GM12878 (cell line): ENCODE data around the gene MPRIP. TPM values are rescaled to one million over a fixed set of nuclear protein-coding genes. Genes with fewer than 3 reads are reported as not detected.

Experiments
- ATAC-seq: fragments of 200-7000 bp; cut with Tn5 transposase; 3 replicates; pipeline ENCODE4 v1.9.1; 2020; ENCODE audit warnings: mild to moderate bottlenecking, moderate library complexity
- BruUV-seq: library from RNA; stranded (reverse); fragments of 400-500 nt; replicated peaks from 2 replicates; lab custom pipeline; 2021; lab: Mats Ljungman, UMichigan
- CTCF ChIA-PET: fragments of 300-600 bp; sonication (Branson Sonifier 250); formaldehyde crosslinking; extraction: SDS; loops from one replicate; lab custom pipeline; 2021; ENCODE audit warnings: inconsistent platforms; lab: Yijun Ruan, JAX
- POLR2A ChIA-PET: fragments of 350-600 bp; formaldehyde crosslinking; extraction: SDS; loops from one replicate; lab custom pipeline; 2021; ENCODE audit warnings: inconsistent platforms; lab: Charles Lee
- RAD21 ChIA-PET: fragments of 300-600 bp; sonication (Branson Sonifier 250); formaldehyde crosslinking; loops from one replicate; lab custom pipeline; 2023; ENCODE audit warnings: antibody characterized with exemption; ENCODE audit not compliant: unreplicated experiment; lab: Charles Lee
- SMC1A ChIA-PET: fragments of 300-600 bp; sonication (Branson Sonifier 250); formaldehyde crosslinking; loops from one replicate; lab custom pipeline; 2023; ENCODE audit not compliant: unreplicated experiment, uncharacterized antibody; lab: Charles Lee
- DNase-seq: peaks from one replicate; pipeline ENCODE4 v3.0.0-alpha.2; 2011; ENCODE audit warnings: low read depth, low spot score
- FAIRE-seq: peaks from 3 replicates; lab custom pipeline; 2011; peaks lifted over from hg19 to GRCh38; lab: Jason Lieb, UNC
- H2AFZ ChIP-seq: 2 replicates; pipeline ENCODE4 v1.6.0; 2011; ENCODE audit warnings: low read depth, low read length, control low read depth; ENCODE audit not compliant: control insufficient read depth
- H3K27ac ChIP-seq: 2 replicates; pipeline ENCODE4 v1.5.1; 2011; ENCODE audit warnings: control low read depth; ENCODE audit not compliant: control insufficient read depth, insufficient read depth
- H3K27me3 ChIP-seq, 2 experiments: replicated peaks in 1 of 2; 2 replicates each; pipeline versions ENCODE4 v1.6.0 to v1.6.1; 2011; ENCODE audit warnings: low read length in 1 of 2; ENCODE audit not compliant: control insufficient read depth in 2 of 2, insufficient read depth in 2 of 2
- H3K36me3 ChIP-seq, 2 experiments: 2 replicates each; pipeline ENCODE4 v1.5.1; 2011; ENCODE audit warnings: low read length in 1 of 2; ENCODE audit not compliant: control insufficient read depth in 2 of 2, insufficient read depth in 2 of 2
- H3K4me1 ChIP-seq: 2 replicates; pipeline ENCODE4 v1.6.1; 2011; ENCODE audit warnings: mild to moderate bottlenecking, low read length, moderate library complexity, mixed read lengths; ENCODE audit not compliant: control insufficient read depth, insufficient read depth
- H3K4me2 ChIP-seq: 2 replicates; pipeline ENCODE4 v1.6.0; 2011; ENCODE audit warnings: control low read depth; ENCODE audit not compliant: control insufficient read depth, insufficient read depth
- H3K4me3 ChIP-seq: fragments of 200-600 bp; sonication (generic); 2 replicates; pipeline ENCODE4 v1.5.1; 2016
- H3K79me2 ChIP-seq: 2 replicates; pipeline ENCODE4 v1.6.0; 2011; ENCODE audit warnings: low read length; ENCODE audit not compliant: control insufficient read depth, insufficient read depth
- H3K9ac ChIP-seq: 2 replicates; pipeline ENCODE4 v1.8.0; 2011; ENCODE audit warnings: low read length, control low read depth, mixed read lengths; ENCODE audit not compliant: control insufficient read depth, insufficient read depth
- H3K9me3 ChIP-seq: replicated peaks from 3 replicates; pipeline ENCODE4 v1.5.1; 2011; ENCODE audit warnings: mild to moderate bottlenecking, low read length; ENCODE audit not compliant: control insufficient read depth, insufficient read depth
- H4K20me1 ChIP-seq: 2 replicates; pipeline ENCODE4 v1.6.0; 2011; ENCODE audit not compliant: control insufficient read depth, insufficient read depth
- EP300 ChIP-seq, 2 experiments: fragments of 150-350 bp in 1 of 2; IDR thresholded peaks; 2 replicates each; pipeline ENCODE4 v1.6.1; 2011 to 2012; ENCODE audit warnings: low read depth in 2 of 2, low read length in 2 of 2, borderline replicate concordance in 1 of 2, improper control_type of control experiment in 1 of 2, inconsistent platforms in 1 of 2; ENCODE audit not compliant: control insufficient read depth in 1 of 2
- FOS ChIP-seq: IDR thresholded peaks from 3 replicates; pipeline ENCODE4 v1.6.1; 2011; ENCODE audit warnings: borderline replicate concordance; ENCODE audit not compliant: insufficient read length; ENCODE audit errors: extremely low read depth
- MTA2 ChIP-seq: fragments of 450-650 bp; IDR thresholded peaks from 2 replicates; pipeline ENCODE4 v1.6.1; 2016; ENCODE audit warnings: low read depth, mild to moderate bottlenecking, moderate library complexity
- RCOR1 ChIP-seq: conservative IDR thresholded peaks from 2 replicates; pipeline ENCODE4 v1.6.1; 2012; ENCODE audit warnings: low read depth, low read length, improper control_type of control experiment
- WGBS: methylation state at CpG from one replicate; pipeline ENCODE4 v1.1.6; 2016; ENCODE audit warnings: low lambda C conversion rate; ENCODE audit not compliant: insufficient replicate concordance, insufficient coverage; ENCODE audit errors: missing lambda C conversion rate; 5-methylcytosine and 5-hydroxymethylcytosine counted together
- in situ Hi-C: fragments of 300-500 bp; cut with MboI; formaldehyde crosslinking; loops from 9 replicates; pipeline ENCODE4 v1.14.3; 2018; ENCODE audit warnings: mixed read lengths
- intact Hi-C: fragments of 100-400 bp; cut with micrococcal nuclease; formaldehyde crosslinking; loops from one replicate; pipeline ENCODE4 v1.14.2; 2022; ENCODE audit not compliant: unreplicated experiment
- polyA plus RNA-seq, 11 experiments: library from polyadenylated mRNA; depleted of rRNA in 4 of 11; unstranded in 6 of 11; stranded (reverse) in 5 of 11; fragments of >200 nt; fragmentation: Nextera tagmentation in 4 of 11; fragmentation: Illumina TruSeq in 1 of 11; extraction: Ambion mirVana in 4 of 11; extraction: Trizol in 1 of 11; gene quantifications; 1 replicate in 1 of 11; 2 replicates in 10 of 11; pipeline versions ENCODE4 v1.2.1 to v1.2.3, GENCODE V29; 2011 to 2016; ENCODE audit warnings: inconsistent platforms in 2 of 11, missing spikeins in 2 of 11, low read depth in 1 of 11
- total RNA-seq, 4 experiments: library from RNA; depleted of rRNA in 3 of 4; stranded (reverse); fragments of >200 nt in 3 of 4; fragmentation: Illumina TruSeq in 1 of 4; extraction: Trizol in 1 of 4; gene quantifications; 2 replicates each; pipeline versions ENCODE4 v1.2.1 to v1.2.3, GENCODE V29; 2013 to 2021
- TF ChIP-seq, protein P1 (sequence below): fragments of 150-350 bp; IDR thresholded peaks from 2 replicates; pipeline ENCODE4 v1.6.1; 2016; ENCODE audit warnings: low read depth, low read length

Gene MPRIP
- total and polyA plus RNA-seq, 10 of the 15 experiments (the other 5 are each of a cell fraction or from before 2014, with no cell fraction given): 16.5 to 168 (median 71.7) TPM

DNA sequence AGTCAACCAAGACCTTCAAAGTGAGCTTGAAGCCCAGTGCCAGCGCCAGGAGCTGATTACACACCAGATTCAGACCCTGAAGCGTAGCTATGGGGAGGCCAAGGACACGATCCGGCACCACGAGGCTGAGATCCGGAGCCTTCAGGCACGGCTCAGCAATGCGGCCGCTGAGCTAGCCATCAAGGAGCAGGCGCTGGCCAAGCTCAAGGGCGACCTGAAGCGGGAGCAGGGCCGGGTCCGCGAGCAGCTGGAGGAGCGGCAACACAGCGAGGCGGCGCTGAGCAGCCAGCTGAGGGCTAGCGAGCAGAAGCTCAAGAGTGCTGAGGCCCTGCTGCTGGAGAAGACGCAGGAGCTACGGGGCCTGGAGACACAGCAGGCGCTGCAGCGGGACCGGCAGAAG is 121.9 kb downstream of the MPRIP start:
- intact Hi-C loops: no loop called here
- WGBS: 99% methylated on average over 25 of the region's 25 CpGs
- ATAC-seq: no peak
- Histone ChIP-seq H3K79me2 (no peaks in the 10 kb centered on the region), H3K9me3 (no peaks in the 10 kb centered on the region), H3K4me1 (no peaks in the 10 kb centered on the region), H3K36me3 (peaks cover 9 to 31% of the 10 kb centered on the region in 2 experiments; a peak in 3 of 4 replicates)
- POLR2A ChIA-PET: no interaction called here
- in situ Hi-C loops: no loop called here
- DNase-seq: no peak
- SMC1A ChIA-PET: interaction anchor here (0.6 to 1.1 kb wide), 2 partner anchors 13 to 248 kb away, joined by 3 to 4 read pairs; no protein-coding TSS in a partner anchor
- TF ChIP-seq EP300 (IDR thresholded peaks at IDR 0.05; ENCODE audit: borderline replicate concordance in 1 of 2, control insufficient read depth in 1 of 2, low read depth in 2 of 2, low read length in 2 of 2): no peak
- no peak for TF ChIP-seq MTA2
- no peak for TF ChIP-seq FOS
- no peak for TF ChIP-seq RCOR1
- TF ChIP-seq, protein P1, sequence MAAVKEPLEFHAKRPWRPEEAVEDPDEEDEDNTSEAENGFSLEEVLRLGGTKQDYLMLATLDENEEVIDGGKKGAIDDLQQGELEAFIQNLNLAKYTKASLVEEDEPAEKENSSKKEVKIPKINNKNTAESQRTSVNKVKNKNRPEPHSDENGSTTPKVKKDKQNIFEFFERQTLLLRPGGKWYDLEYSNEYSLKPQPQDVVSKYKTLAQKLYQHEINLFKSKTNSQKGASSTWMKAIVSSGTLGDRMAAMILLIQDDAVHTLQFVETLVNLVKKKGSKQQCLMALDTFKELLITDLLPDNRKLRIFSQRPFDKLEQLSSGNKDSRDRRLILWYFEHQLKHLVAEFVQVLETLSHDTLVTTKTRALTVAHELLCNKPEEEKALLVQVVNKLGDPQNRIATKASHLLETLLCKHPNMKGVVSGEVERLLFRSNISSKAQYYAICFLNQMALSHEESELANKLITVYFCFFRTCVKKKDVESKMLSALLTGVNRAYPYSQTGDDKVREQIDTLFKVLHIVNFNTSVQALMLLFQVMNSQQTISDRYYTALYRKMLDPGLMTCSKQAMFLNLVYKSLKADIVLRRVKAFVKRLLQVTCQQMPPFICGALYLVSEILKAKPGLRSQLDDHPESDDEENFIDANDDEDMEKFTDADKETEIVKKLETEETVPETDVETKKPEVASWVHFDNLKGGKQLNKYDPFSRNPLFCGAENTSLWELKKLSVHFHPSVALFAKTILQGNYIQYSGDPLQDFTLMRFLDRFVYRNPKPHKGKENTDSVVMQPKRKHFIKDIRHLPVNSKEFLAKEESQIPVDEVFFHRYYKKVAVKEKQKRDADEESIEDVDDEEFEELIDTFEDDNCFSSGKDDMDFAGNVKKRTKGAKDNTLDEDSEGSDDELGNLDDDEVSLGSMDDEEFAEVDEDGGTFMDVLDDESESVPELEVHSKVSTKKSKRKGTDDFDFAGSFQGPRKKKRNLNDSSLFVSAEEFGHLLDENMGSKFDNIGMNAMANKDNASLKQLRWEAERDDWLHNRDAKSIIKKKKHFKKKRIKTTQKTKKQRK: no peak
- TF ChIP-seq, all 136 proteins: peak for 0
- no peak for FAIRE-seq
- no peaks in the 10 kb centered on the region for H4K20me1 ChIP-seq
- BruUV-seq: no TSS peak
- no peak overlapping the region for H2AFZ ChIP-seq
- ChIA-PET RAD21 (no interaction called here), CTCF (no interaction called here)
- H3K4me2 ChIP-seq: no peak overlapping the region
- H3K9ac ChIP-seq: no peak overlapping the region
- H3K4me3 ChIP-seq: no peak overlapping the region
- no peak overlapping the region for H3K27ac ChIP-seq
- no peaks in the 10 kb centered on the region for H3K27me3 ChIP-seq
